ENCODE results near the gene HNRNPDL.
"Not testable (repeated sequence)": the region's sequence is repeated elsewhere in the genome, so short reads cannot be mapped to it uniquely, and the experiment has no call there.

The HNRNPDL gene

GRCh38 chr4:82432596-82432995 lies 2.3 kb upstream of the HNRNPDL start:
- no peak for DNase-seq

GRCh38 chr4:82431831-82432230 lies 1.6 kb upstream of the HNRNPDL start:
- DNase-seq, result no peak

GRCh38 chr4:82430964-82431745 lies 893 bp upstream of the HNRNPDL start:
- DNase-seq, result peak; percentile 28

- DNase-seq, result no peak
These were observed 502 bp downstream of the HNRNPDL start for GRCh38 chr4:82429728-82430192.

- peak; percentile 94 for DNase-seq
These were observed 1.1 kb downstream of the HNRNPDL start for GRCh38 chr4:82428969-82429727.

- DNase-seq, result no peak
These were observed 1.7 kb downstream of the HNRNPDL start for GRCh38 chr4:82428526-82428968.

- no peak for DNase-seq
These were observed 4.8 kb downstream of the HNRNPDL start for GRCh38 chr4:82425478-82425877.

- peak; percentile 61 for DNase-seq
These were observed 6.8 kb downstream of the HNRNPDL start for GRCh38 chr4:82423245-82424054.

GRCh38 chr4:82422616-82423015 lies 7.6 kb downstream of the HNRNPDL start:
- no peak for DNase-seq

GRCh38 chr4:82421796-82422560 lies 8.3 kb downstream of the HNRNPDL start:
- DNase-seq, result no peak

GRCh38 chr4:82419451-82419850 lies 10.8 kb downstream of the HNRNPDL start:
- DNase-seq, result no peak

GRCh38 chr4:82415922-82416365 lies 14.3 kb downstream of the HNRNPDL start:
- no peak for DNase-seq

GRCh38 chr4:82415061-82415460 lies 15.2 kb downstream of the HNRNPDL start:
- DNase-seq, result not testable (repeated sequence)

- DNase-seq, result no peak
These were observed 26.5 kb downstream of the HNRNPDL start for GRCh38 chr4:82403725-82404124.

- no peak for DNase-seq
These were observed 28.0 kb downstream of the HNRNPDL start for GRCh38 chr4:82402196-82402775.

GRCh38 chr4:82401600-82401999 lies 28.7 kb downstream of the HNRNPDL start:
- DNase-seq, result no peak

GRCh38 chr4:82398263-82398662 lies 32.0 kb downstream of the HNRNPDL start:
- DNase-seq, result no peak

GRCh38 chr4:82397527-82397926 lies 32.7 kb downstream of the HNRNPDL start:
- no peak for DNase-seq

GRCh38 chr4:82394896-82395295 lies 35.4 kb downstream of the HNRNPDL start:
- DNase-seq, result no peak

GRCh38 chr4:82390061-82390460 lies 40.2 kb downstream of the HNRNPDL start:
- not testable (repeated sequence) for DNase-seq

- DNase-seq, result no peak
These were observed 41.9 kb downstream of the HNRNPDL start for GRCh38 chr4:82388405-82388804.

GRCh38 chr4:82386312-82386711 lies 44.0 kb downstream of the HNRNPDL start:
- not testable (repeated sequence) for DNase-seq
